GM19023 (cell line): ENCODE results near the gene TPD52L1.

Experiments used
- ATAC-seq: cut with Tn5 transposase; IDR thresholded peaks from one replicate; pipeline ENCODE4 v1.9.1; 2021; ENCODE audit warnings: mild to moderate bottlenecking, moderate library complexity; ENCODE audit not compliant: unreplicated experiment

The TPD52L1 gene

DNA sequence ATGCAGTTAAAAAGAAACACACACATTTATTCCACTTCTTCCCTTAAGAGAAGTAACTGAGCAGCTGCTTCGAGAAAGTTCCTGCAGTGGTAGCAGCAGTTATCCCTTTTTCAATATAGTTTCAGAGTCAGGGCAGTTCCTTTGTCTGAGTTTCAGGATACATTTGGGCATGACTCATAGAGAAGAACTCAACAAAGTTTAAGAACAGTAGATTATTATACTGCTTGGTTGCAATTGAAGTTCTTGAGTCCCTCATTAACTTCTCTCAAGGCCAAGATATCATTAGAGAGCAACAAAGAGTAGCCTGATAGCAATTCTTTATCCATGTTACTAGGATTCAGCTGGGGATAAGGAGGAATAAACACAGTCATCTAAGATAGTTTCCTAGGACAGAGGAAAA lies 54.4 kb downstream of the TPD52L1 start:
- no peak for ATAC-seq

DNA sequence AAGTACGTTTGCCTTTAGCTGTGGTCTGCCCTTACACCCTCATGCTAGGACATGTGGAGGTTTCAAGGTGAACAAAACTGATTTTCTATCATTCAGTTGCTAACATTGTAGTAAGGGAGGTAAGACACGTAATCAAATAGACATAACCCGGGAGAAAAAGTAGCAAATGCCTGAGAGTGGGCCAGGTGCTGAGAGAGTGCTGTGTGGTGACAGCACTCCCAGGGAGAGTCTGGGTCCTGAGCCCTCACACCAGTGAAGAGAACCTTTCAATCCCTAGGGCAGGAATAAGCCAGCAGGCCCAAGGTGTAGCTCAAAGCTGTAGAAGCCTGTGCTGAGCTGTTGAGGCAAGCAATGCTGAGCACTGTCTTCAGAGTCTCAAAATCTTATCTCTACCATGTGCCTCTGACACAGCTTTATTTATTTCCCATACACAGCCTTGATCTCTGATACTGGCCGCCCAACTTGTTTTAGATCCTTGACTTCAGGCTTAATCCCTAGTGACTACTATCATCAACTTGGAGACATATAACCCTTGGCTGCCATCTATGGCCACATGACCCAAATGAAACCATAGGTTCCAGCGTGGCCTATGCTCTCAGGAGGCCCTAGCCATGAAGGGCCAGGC lies 55.2 kb downstream of the TPD52L1 start:
- ATAC-seq = no peak

DNA sequence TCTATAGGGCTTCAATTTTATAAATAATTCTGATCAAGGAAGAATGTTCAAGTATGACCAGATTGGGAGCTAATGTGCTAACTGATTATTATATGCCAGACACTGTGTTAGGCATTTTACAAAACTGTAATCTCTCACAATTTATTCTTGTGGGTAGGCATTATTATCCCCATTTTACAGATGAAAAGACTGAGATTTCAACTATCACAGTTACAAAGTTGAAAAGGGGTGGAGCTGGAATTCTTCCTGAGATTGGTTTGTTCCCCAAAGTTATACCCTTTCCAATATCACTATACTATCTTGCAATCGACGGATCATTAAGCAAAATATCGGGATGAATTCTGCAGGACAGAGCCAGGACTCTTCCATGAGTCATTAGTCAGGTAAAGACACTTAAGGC lies 57.1 kb downstream of the TPD52L1 start:
- ATAC-seq = no peak

DNA sequence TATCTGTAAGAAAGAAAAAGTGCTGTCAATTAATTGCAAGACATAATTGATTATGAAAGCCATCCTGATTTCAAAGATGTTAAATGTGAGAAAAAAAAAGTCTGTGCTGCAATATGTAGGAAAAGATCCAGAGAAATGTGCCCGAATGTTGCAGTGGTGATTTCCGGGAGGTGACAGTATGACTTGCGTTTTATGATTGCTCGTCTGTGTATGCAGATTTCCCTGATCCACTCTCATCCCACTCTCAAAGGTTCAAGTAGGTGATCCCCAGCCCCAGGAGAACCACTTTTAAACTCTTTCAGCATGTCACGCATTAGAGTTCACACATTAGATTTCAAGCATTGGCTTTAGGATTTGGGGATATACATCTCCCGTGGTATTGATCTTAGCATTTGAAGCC lies 57.8 kb downstream of the TPD52L1 start:
- no peak for ATAC-seq

DNA sequence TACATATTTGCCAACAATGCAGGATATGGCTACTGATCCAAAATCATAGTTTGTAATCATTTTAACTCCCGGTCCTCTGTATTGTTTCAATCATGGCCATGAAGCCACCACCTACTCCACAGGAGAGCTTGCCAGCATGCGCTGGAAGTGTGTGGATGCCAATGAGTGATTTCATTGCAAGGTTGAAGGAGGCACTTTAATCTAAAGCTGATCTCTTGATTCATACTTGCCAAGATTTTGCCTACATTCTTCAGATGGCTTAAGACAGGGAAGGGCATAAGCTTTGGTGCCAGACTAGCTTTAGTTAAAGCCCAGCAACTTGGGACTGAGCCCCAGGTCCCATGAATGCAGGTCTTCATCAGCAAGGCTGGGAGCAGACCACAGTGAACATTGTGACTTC lies 58.8 kb downstream of the TPD52L1 start:
- ATAC-seq = no peak

DNA sequence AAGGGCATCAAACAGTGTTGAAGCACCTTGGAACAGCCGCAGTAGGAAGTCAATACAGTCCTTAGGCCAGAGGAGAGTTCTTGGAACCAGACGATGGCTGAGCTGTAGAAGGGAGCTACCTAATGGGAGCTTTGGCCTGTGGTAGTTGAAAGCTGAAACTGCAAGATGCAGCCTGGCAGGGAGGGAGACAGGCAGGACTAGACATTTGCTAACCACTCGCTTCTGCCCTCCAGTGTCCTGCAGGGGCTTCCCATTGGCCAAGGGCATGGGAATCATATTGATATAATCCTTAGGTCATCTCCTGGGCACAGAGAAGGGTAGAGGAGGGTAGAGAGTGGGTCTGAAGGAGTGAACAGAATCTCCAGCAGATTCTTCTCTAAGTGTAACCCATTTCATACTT lies 60.4 kb downstream of the TPD52L1 start:
- ATAC-seq = no peak

DNA sequence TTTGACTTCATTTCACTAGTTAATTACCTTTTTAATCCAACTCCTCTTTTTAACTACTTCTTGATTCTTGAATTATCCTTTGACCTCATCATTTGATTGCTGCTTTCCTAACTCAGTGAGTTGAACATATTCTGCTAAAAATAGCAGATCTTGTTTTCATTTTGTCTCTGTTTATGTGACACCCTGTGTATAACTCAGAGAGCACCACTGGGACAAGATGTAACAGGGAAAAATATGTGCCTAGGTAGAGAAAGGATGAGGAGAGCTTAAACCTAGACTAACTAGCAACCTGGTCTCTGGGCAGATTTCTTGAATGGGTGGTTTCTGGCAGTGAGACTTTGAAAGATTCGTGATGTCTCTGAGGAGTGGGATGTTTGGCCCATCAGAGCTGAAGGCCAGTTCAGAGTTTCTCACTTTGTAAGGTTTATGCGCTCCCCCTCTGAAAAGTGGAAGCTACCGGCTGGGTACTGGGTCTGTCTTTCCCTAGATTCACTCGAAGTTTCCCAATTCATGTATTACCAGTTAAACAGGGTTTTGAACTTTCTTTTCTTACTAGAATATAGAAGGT lies 61.8 kb downstream of the TPD52L1 start:
- ATAC-seq = no peak

DNA sequence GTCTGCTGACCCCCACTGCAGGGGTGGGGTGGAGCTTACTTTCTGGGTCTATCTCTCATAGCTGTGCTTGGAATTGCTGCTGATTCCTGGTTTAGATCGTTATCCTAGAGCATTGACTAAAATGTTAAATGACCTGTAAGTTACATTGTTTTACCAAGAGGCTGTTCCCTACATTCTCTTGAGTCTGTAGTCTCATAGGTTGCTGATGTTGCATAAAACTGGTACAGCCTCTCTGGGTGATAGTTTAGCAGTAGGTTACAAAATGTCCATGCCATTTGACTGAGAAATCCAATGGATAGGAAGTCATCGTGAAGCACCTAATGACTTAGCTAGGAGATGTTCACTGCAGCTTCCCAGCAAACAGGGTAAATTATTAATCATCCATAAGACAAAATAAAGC lies 62.4 kb downstream of the TPD52L1 start:
- no peak for ATAC-seq

DNA sequence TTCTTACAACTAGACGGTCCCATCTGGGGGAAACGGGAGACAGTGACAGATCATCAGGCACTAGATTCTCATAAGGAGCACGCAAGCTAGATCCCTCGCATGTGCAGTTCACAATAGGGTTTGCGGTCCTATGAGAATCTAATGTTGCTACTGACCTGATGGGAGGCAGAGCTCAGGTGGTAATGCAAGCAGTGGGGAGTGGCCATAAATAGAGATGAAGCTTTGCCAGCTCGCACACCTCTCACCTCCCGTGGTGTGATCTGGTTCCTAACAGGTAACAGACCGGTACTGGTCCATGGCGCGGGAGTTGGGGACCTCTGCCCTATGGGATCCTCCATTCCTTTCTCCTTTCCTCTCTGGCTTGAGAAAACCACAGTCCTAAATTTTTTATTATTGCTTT lies 63.8 kb downstream of the TPD52L1 start:
- ATAC-seq = no peak

DNA sequence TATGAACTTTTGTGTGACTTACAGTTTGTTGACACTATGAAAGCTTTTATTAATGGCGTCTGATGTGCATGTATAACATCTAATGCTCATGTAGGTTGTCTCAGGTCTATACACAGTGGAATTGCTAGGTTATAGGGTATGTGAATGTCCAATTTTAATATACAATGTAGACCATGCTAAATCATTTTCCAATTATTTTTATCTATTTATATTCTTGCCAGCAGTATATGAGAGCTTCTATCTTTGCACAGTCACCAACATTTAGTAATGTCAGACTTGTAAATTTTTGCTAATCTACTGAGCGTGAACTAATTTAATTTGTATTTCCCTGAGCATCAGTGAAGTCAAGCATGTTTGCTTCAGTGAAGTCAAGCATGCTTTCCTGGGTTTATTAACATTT lies 64.4 kb downstream of the TPD52L1 start:
- ATAC-seq = no peak

DNA sequence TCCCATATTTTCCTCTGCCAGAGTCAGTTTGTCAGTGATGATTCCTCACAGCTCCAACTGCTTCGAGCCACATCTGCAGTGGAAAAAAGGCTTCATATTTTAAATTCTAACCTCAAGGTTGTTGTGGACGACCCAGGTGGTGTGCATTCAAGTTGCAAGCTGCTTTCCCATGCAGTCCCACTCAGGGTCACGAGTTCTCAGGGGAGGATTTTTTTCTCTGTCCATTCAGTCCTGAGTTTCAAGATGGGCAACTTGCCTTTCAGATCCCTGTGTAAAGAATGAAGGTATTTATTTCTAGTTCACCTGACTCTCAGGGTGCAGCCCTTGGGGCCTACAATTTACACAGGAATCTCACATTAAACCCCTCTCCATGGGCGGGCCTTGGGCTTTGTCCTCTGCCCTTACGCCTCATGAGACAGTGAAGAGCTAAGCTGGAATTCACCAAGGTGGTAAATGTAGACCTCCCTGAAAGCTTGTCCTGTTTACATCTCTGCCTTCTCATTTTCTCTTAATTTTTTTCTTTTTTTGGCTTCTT lies 65.9 kb downstream of the TPD52L1 start:
- ATAC-seq = no peak

DNA sequence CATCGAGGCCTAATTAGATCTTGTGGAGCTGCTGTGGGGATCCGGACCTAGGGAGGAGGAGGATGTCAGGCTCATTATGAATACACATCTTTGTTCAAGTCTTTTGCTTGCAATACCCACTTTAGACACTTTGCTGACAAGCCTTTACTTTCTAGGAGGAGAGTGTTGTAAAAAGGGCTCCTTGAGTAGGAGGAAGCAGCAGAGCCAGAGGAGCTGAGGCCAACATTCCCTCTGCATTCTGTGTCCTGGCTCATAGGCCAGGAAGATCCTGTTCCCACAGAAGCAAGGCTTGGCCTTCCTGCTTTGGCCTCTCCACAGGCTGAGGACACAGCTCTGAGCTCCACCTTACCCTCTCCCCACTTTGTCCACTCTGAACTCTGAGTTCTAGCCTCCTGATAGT lies 67.1 kb downstream of the TPD52L1 start:
- ATAC-seq = no peak

DNA sequence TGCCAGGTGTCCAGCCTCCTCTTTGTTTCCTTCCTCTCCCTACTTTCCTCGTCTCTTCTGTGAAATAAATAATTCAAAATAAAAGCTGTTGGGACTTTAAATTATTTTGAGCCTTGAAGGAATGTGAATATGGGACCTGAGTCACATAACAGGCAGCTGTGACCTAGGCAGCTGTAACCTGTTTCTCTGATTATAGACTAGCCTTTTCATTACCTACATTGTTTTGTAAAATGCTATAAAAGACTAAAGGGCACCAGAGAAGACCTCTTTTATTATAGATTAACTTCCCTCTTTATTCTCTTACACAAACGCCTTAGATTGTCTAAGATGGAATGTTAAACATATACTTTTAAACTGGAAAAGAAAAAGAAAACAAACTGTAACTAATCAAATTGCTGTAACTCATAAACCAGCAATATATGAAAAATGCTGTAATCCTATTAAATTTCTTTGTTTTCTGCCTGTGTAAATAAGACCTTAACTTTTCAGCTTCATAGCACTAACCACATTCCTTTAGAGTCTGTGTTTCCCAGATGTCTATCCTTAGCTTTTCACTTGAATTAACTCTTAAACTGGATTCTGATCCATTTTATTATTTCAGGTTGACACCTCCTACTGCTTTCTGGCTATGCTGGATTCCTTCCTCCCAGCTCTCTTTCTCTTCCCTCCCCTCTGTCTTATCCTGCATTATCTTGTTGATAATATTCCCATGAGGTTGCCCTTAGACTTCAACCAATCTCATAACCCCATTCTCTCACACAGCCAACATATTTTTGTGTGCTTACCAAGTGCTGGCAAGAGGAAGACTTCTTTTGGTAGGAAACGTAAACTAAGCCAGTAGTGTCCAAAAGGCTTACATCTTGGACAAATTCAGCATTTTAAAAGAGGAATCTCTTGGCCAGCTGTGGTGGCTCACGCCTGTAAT lies 69.2 kb downstream of the TPD52L1 start:
- no peak for ATAC-seq

DNA sequence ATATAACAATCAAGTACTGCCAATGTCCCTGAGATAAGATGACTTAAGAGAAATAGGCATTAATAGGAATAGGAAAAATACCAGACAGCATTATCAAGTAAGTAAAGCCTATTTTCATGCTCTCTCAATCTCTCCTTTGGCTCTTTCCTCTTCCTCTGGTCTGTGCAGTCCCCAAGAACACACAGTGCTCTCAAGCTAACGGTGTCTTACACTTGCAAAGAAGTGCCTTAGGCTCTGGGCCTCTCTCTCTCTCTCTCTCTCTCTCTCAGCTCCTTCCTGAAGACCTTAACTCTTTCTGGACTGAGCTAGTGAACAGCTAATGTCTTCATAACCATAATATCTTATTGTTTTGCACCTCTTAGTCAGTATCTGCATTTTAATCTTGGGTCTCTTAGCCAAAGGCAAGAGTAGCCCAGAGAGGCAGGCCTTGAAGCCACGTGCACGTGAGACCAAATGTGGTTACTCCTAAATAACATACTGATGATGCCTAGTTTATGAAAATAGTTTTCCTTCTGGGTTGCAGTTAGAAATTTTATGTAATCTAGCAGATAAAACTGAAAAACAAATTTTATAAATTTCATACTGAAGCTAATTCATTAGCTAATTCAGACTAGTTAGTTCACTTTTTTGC lies 70.8 kb downstream of the TPD52L1 start:
- no peak for ATAC-seq

DNA sequence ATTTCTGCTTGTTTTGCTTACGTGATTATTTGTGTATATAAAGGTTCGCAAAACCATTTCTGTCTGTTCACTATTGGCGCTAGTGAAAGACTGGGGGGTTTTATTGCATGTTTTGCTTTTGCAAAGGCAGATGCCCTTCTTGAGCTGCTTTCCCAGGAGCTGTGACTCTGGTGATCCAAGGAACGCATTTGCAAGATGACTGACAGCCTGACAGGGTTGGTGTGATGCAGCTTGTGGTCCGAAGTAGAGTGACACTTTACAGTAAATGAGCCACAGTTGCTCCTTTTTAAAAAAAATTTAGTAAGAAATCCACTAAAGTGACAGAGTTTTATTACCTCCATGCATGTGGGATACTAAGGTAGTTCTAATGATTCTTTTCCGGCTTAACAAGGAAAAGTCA lies 73.7 kb downstream of the TPD52L1 start:
- no peak for ATAC-seq

DNA sequence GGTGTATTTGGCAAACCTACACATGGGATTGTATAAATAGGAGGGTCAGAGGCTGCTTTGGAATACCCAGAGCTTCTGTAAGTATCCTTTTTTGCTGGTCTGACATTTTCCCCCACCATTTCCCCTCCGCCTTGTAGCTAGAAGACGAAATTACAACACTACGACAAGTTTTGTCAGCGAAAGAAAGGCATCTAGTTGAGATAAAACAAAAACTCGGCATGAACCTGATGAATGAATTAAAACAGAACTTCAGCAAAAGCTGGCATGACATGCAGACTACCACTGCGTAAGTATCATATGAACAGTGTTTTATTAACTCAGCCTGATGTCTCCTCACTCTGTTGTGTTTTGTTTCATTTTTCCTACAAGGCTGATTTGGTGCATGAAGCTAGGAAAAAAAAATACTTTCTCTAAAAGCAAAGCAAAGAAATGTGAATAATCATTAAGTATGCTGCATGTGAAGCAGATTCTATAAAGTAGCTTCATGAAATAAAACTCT lies 75.5 kb downstream of the TPD52L1 start:
- ATAC-seq = no peak

DNA sequence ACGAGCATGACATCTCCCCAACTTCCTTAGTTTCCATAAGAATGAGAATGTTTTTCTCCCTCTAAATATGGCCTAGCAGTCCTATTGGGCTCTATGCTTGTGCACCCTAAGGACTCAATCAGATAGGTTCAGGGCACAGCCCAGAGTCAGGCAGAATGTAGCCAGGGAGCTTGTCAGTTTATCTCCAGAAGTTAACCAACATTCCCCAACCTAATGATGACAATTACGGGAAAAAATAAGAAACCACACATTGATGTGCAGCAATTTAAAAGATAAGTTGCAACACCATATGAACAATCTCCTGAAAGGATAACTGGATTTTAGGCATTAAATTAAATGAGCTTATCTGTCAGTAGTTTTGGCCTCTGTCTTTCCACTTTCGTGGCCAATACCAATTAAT lies 77.1 kb downstream of the TPD52L1 start:
- no peak for ATAC-seq

DNA sequence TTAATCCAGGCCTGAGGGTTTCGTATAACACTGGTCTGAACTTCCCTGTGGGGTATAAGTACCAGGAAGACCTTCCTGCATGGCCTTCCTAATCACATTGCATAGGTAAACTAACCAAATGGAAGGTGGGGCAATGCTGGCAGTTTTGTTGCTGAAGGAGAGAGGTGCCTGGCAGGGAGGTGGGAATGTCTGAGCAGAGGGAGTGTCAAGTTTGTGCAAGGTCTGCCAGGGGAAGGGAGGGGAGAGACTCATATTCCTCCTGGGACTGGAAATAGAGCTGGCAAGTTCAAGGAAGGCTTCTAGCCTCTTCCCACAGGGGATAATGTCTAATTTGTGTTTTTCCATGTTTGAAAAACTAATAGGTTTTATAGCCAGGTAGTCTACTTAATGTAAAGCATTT lies 77.6 kb downstream of the TPD52L1 start:
- ATAC-seq = no peak

DNA sequence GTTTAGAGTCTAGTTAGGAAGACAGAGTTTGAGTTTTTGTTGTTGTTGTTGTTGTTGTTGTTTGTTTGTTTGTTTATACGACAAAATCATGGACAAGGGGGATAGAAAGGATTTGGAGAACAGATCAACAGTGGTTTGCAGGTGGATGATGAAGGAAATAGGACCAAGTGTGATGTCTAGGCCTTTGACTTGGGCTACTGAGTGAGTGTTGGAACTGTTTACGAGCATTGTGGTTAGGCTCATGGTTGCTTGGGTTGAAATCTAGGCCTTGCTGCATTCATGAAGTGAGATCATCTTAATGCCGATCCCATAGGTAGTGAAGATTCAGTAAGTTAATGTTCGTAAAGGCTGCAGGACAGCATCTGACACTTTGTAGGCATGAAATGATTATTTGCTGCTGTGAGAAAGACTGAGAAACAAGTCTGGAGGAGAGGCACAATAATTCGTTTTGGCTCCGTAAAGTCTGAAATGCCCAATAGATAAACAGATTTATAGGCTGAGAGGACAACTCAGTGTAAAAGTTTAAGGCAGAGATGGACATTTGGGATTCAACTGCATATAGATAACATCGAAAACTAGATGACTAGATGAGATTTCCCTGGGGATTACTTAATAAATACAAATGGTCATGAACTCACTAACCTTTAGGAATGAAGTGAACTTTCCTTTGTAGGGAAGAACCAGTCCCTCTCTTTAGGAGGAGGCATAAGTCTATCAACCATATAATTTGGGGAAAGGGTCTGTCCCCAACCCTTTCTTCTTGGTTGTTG lies 78.2 kb downstream of the TPD52L1 start:
- no peak for ATAC-seq

DNA sequence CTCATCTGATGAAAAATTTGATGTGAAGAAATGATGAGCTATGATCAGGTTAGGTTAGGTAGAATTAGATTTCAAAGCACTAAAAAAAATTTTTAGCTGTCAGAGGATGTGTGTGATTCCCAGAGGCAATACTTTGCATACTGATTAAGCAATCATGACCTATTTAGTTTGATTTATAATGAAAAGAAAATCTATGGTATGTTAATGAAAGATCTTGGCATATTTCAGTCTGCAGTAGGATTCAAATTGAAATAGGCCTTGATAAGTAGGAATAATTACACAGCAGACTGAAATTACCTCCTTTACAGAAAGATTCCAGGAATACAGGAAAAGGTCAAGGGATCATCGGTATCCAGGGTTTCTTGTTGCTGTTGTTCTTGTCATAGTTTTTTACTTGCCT lies 78.9 kb downstream of the TPD52L1 start:
- ATAC-seq = no peak

DNA sequence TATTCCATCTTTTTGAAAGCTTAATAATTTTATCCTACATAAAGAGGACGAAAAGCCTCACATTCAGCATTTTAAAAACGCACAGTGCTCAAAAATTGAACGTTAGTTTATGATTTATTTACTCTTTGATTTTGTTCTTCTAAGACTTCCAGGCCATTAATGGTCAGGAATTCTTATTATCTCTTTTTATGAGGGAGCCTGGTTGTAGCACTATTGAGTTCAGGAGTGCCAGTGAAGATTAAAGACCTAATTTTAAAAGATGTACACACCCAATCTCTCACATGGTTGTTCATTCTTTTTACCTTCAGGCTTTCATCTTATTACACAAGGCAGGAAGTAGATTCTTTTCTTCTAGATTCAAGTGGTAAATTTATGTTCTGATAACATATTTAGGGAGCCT lies 79.6 kb downstream of the TPD52L1 start:
- no peak for ATAC-seq
